H1 (cell line): ENCODE results near the gene KCNJ5. TPM values are rescaled to one million over a fixed set of nuclear protein-coding genes. Genes with fewer than 3 reads are reported as not detected.

Experiments used
- BACH1 ChIP-seq: IDR thresholded peaks from 2 replicates; pipeline ENCODE4 v1.6.1; 2012; ENCODE audit warnings: low read length, improper control_type of control experiment
- CBX5 ChIP-seq: fragments of 300-800, 300-1000 bp; sonication (generic); IDR thresholded peaks from 2 replicates; pipeline ENCODE4 v1.7.1; 2016; ENCODE audit warnings: antibody characterized with exemption, low read length, low read depth
- JUND ChIP-seq: IDR thresholded peaks from 2 replicates; pipeline ENCODE4 v1.6.1; 2011; ENCODE audit warnings: mild to moderate bottlenecking, improper control_type of control experiment, low read length
- SIN3A ChIP-seq, 2 experiments: IDR thresholded peaks in 1 of 2; conservative IDR thresholded peaks in 1 of 2; 2 replicates each; pipeline ENCODE4 v1.6.1; 2011 to 2012; ENCODE audit warnings: low read length in 2 of 2, improper control_type of control experiment in 1 of 2, low read depth in 1 of 2, mild to moderate bottlenecking in 1 of 2
- polyA plus RNA-seq, 7 experiments: library from polyadenylated mRNA; depleted of rRNA in 3 of 7; stranded (reverse) in 5 of 7; unstranded in 2 of 7; fragments of >200 nt in 5 of 7; fragments of 200-250 nt in 2 of 7; gene quantifications; 1 replicate in 5 of 7; 2 replicates in 1 of 7; 4 replicates in 1 of 7; pipeline versions ENCODE4 v1.2.1 to v1.2.3, GENCODE V29; 2011 to 2013; ENCODE audit warnings: missing spikeins in 2 of 7, mixed read lengths in 2 of 7
- total RNA-seq: library from RNA; stranded (reverse); fragmentation: NEBNext Ultra II Directional; extraction: Animal tissue kit (Norgen Biotek cat#: 25700); gene quantifications from 2 replicates; pipeline ENCODE4 v1.2.1, GENCODE V29; 2021
- TF ChIP-seq, protein P1 (sequence below): IDR thresholded peaks from 2 replicates; pipeline ENCODE4 v1.6.1; 2011; ENCODE audit warnings: low read depth, mild to moderate bottlenecking, low read length; ENCODE audit not compliant: insufficient read depth

The KCNJ5 gene
- total and polyA plus RNA-seq, 2 of the 8 experiments (the other 6 are each of a cell fraction or from before 2014, with no cell fraction given) = 0.05 TPM; not detected in 1

DNA sequence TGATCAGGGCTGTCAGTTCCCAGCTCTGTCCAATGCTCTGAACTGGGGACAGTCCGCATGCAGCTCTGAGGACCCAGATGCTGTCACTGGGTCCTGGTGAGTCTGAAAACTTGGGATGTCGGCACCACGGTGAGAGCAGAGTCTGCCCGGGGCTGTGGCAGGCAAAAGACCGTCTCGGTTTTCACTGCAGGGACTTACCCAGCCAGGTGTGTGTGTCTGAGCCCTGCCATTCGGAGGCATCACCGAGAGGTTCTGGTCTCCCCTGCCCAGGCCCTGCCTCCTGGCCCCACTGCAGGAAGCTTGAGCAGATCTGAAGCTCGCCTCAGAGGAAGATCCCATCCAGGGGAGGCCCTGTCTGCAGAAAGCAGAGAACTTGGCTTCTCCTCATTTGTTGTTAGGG lies 46.3 kb downstream of the KCNJ5 start (continued):
- TF ChIP-seq, protein P1, sequence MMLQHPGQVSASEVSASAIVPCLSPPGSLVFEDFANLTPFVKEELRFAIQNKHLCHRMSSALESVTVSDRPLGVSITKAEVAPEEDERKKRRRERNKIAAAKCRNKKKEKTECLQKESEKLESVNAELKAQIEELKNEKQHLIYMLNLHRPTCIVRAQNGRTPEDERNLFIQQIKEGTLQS = no peak
- no peak for TF ChIP-seq SIN3A (conservative IDR thresholded peaks at IDR 0.05 in 1 of 2, IDR thresholded peaks at IDR 0.05 in 1 of 2; ENCODE audit: low read depth in 1 of 2, low read length in 2 of 2)
- no peak for TF ChIP-seq JUND
- no peak for TF ChIP-seq BACH1
- no peak for TF ChIP-seq CBX5
